AG09309 (cell line): Measurements from ENCODE around the gene PSMB8.

Source experiments
- DNase-seq: peaks from one replicate; pipeline ENCODE4 v3.0.0-alpha.2; 2010; ENCODE audit warnings: low read depth
- H3K4me3 ChIP-seq: 2 replicates; pipeline ENCODE4 v1.5.1; 2011; ENCODE audit warnings: mild to moderate bottlenecking, low read depth, low read length, moderate library complexity; ENCODE audit not compliant: control insufficient read depth
- TF ChIP-seq, protein P1 (sequence below): IDR thresholded peaks from 2 replicates; pipeline ENCODE4 v1.5.1; 2011; ENCODE audit warnings: mild to moderate bottlenecking, low read depth, low read length, inconsistent platforms; ENCODE audit not compliant: insufficient read depth, control insufficient read depth; ENCODE audit errors: missing control alignments

The PSMB8 gene

DNA sequence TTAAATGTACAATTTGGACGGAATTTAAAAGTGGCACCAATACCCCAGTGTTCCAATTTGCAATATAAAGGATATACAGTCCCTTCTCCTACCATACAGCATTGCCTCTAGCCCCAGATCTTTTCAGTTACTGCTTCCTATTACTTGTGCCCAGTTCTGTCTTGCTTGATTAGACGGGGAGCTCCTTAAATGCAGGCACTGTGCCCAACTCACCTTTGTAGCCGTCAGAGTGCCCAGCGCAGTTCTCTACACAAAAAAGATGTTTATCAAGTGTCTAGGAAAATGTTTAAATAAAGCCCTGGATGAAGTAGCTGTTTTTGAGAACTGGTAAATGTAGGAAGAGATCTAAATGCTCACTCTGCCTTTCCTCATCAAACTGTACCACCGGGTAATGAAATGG lies 12.9 kb downstream of the PSMB8 start:
- DNase-seq = no peak
- no peak overlapping the region for H3K4me3 ChIP-seq
- TF ChIP-seq, protein P1, sequence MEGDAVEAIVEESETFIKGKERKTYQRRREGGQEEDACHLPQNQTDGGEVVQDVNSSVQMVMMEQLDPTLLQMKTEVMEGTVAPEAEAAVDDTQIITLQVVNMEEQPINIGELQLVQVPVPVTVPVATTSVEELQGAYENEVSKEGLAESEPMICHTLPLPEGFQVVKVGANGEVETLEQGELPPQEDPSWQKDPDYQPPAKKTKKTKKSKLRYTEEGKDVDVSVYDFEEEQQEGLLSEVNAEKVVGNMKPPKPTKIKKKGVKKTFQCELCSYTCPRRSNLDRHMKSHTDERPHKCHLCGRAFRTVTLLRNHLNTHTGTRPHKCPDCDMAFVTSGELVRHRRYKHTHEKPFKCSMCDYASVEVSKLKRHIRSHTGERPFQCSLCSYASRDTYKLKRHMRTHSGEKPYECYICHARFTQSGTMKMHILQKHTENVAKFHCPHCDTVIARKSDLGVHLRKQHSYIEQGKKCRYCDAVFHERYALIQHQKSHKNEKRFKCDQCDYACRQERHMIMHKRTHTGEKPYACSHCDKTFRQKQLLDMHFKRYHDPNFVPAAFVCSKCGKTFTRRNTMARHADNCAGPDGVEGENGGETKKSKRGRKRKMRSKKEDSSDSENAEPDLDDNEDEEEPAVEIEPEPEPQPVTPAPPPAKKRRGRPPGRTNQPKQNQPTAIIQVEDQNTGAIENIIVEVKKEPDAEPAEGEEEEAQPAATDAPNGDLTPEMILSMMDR = no peak

DNA sequence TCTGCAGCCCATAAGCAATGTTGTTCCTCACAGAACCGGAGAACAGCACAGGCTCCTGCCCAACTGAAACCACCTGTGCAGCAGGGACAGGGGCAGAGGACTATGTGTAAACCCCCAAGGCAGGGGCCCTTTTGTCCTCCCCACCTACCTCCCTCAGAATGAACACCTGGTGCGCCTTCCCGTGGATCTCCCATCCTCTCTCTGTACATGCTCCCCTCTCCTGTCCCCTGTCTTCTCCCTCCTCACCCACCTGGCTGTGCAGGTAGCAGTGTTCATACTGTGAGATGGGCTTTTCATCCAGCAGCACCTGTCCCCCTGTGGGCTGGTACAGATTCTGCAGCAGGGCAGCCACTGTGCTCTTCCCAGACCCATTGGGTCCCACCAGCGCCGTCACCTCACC lies 13.8 kb downstream of the PSMB8 start:
- TF ChIP-seq, protein P1 = no peak
- no peak overlapping the region for H3K4me3 ChIP-seq
- DNase-seq = no peak

DNA sequence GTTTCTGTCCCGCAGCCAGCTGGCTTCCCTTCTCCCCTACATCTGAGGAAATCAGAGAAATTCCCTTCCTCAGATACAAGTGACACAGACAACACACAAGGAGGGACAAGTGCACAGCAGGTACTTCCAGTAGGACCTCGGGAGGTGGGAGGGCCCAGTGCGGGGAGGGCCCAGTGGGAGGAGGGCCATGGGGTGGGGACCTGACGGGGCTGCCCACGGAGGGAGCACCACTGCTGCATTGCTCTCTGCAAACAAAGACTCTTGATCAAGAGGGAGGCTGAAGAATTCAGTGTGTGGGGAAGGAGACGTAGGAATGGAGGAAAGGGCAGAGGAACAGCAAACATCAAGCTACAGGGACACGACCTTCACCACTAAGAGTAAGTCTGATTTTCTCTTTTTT lies 14.4 kb downstream of the PSMB8 start:
- no peak for DNase-seq
- H3K4me3 ChIP-seq = no peak overlapping the region
- TF ChIP-seq, protein P1 = no peak

DNA sequence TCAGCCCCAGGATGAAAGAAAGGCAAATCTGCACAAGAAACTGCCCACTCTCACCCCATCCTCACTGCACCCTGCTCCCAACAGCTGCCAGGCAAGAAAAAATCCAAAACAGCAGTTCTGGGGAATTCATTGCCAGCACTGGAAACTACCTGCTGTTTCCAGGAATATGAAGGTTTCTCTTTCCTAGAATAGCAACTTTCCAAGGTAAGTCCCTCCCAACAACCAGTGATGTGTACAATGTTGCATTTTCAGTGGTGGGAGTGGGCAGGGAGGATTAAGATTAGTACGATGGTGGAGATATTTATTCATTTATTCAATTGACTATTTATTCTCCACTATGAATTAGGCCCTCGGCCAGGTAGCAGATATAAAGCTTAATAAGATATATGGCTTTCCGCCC lies 16.8 kb downstream of the PSMB8 start:
- TF ChIP-seq, protein P1 = no peak
- no peak overlapping the region for H3K4me3 ChIP-seq
- no peak for DNase-seq

DNA sequence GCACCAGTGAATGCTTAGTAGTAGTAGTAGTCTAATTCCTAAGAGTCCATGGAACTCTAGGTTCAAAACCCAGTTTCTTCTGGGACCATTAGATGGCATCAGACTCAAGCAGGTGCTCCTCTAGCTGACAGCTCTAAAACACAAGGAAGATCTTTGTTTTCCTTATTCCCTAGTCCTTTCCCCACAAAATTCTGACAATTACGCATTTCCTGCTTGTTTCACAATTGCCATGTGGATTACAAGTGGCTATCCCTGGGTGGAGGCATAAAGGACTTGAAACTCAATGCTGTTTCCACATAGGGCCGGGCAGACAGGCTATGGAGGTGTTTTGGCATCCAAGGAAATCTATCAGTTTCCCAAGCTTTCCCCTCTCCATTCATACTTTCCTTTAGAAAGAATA lies 17.9 kb downstream of the PSMB8 start:
- DNase-seq = peak; percentile 57
- H3K4me3 ChIP-seq = no peak overlapping the region
- TF ChIP-seq, protein P1 = peak; percentile 50

DNA sequence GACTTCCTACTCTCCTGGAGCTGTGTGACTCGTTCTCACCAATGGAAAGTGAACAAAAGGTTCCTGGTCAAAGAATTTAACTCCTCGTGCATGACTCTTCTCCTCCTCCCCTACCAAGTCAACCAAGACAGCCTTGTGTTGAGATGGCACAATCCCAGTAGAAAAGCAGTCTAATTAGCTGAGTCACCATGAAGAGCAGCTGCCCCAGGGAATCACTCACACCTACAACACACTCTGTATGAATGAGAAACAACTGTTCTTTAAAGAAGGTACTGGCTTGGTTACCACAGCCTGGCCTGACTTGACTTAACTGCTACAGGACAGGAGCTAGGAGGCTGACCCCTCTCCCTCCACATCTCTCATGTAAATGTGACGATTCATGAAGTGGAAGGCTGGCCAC lies 24.1 kb downstream of the PSMB8 start:
- TF ChIP-seq, protein P1 = no peak
- peak; percentile 57 for DNase-seq

DNA sequence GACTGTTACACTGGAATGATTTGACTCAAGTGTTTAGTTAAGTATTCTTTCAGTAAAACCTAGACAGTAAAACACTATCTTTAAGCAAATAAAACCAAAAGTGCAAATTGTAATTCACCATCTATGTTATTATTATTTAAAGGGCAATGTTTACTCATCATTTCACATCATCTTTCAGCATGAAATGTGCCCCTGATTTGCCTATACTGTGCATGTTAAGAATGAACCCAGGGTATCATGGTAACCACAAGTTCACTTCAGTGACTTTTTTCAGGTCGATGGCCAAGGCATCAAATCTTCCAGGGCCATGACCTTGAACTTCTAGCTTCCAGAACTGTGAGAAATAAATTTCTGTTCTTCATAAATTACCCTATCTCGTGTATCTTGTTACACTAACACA lies 25.0 kb downstream of the PSMB8 start:
- DNase-seq = no peak

More for the DNA sequence above, 24.1 kb downstream of the PSMB8 start:
- no peak overlapping the region for H3K4me3 ChIP-seq

More for the DNA sequence above, 25.0 kb downstream of the PSMB8 start:
- TF ChIP-seq, protein P1 = no peak
- no peak overlapping the region for H3K4me3 ChIP-seq
